Peyer's patch (tissue), 4 donors: ENCODE measurements around the gene GINS3.

Experiments
- POLR2A ChIP-seq, 2 donors: fragments of 450-650 bp; IDR thresholded peaks; one replicate each; pipeline ENCODE4 v1.5.1; 2017; ENCODE audit warnings: antibody characterized with exemption in 2 of 2, mild to moderate bottlenecking in 2 of 2, moderate library complexity in 2 of 2
- TF ChIP-seq, protein P1 (sequence below), 6 experiments: fragments of 450-650 bp in 4 of 6; fragments of 200-600 bp in 2 of 6; sonication (generic) in 1 of 6; IDR thresholded peaks; one replicate each; pipeline ENCODE4 v1.5.1; 2017 to 2019; ENCODE audit warnings: antibody characterized with exemption in 6 of 6, mild to moderate bottlenecking in 3 of 6, moderate library complexity in 1 of 6

DNA sequence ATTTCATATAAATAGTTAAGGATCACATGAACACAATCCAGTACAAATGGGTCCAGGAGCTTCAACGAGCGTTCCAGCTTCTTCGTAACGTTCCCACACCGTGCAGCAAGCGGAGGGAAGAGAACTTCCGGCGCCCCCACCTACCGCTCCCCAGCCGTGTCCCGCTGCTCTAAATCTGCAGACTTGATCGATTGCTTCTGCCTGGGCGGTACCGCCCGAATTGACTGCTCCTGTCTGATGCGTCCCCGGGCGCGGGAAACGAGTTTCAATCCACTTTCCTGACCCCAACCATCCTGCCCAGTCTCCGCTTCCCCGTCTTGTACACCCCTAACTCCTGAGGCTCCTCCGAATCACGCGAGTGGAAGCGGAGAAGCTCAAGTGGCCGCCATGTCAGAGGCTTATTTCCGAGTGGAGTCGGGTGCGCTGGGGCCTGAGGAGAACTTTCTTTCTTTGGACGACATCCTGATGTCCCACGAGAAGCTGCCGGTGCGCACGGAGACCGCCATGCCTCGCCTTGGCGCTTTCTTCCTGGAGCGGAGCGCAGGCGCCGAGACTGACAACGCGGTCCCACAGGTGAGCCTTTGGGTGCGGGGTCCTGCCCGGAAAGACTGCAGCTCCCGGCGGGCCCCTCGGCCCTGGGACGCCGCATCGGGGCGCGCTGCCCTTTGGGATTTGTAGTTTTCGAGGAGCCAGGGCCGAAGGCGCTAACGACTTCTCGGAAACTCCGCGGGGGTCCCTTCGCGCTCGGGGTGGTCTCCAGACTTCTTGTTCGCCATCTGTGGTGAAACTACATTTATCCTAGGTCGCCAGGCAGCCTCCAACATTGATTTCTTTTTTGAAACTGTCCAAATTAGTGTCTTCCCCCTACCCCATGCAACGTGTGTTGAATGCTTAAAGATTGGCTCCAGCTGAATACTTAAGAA is at the start of gene GINS3:
- TF ChIP-seq, protein P1, sequence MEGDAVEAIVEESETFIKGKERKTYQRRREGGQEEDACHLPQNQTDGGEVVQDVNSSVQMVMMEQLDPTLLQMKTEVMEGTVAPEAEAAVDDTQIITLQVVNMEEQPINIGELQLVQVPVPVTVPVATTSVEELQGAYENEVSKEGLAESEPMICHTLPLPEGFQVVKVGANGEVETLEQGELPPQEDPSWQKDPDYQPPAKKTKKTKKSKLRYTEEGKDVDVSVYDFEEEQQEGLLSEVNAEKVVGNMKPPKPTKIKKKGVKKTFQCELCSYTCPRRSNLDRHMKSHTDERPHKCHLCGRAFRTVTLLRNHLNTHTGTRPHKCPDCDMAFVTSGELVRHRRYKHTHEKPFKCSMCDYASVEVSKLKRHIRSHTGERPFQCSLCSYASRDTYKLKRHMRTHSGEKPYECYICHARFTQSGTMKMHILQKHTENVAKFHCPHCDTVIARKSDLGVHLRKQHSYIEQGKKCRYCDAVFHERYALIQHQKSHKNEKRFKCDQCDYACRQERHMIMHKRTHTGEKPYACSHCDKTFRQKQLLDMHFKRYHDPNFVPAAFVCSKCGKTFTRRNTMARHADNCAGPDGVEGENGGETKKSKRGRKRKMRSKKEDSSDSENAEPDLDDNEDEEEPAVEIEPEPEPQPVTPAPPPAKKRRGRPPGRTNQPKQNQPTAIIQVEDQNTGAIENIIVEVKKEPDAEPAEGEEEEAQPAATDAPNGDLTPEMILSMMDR (IDR thresholded peaks at IDR 0.05), result no peak
- no peak for TF ChIP-seq POLR2A (IDR thresholded peaks at IDR 0.05)
